ENCODE data around the gene TMEM250.
A peak's percentile ranks its signal among the peaks of the same experiment; 100 is the strongest.

The TMEM250 gene

DNA sequence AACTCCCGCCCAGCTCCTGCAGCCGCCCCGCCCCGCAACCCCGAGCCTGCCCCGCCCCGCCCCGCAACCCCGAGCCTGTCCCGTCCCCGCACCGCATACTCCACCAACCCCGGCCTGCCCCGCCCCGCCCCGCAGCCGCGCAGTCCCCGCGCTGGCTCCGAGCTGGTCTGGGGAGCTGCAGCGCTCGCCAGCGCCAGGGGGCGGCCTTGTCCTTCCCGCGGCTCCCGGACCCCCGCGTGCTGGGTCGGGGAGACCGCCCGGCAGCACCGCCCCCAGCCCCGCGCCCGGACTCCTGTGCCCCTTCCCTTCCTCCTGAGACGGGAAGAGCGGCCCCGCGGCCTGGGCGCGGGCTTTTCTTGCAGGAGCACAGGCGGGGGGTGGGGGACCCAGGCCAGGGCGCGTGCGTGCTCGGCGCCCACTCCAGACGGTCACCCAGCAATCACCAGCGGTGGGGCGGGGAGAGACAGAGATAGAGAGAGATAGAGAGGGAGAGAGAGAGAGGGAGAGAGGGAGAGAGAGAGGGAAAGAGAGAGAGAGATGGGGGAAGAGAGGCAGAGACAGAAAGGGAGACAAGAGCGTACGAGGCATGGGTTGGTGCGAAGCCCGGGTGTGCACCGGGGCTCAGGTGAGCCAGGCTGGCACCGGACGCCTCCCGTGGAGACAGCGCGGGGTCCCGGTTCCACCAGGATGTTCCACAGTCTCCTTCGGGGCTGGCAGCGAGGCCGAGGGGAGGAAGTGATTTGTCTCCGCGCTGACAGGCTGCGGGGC, 14.7 kb upstream of the TMEM250 start:
- in situ Hi-C loops (cut with HindIII; ENCODE audit: low sequenced_read_pairs), result no loop called here
- no peak for DNase-seq (ENCODE audit: low read depth)
- peak overlapping the region; percentile 12 for H3K4me3 ChIP-seq (ENCODE audit: low read depth, low read length)
- TF ChIP-seq, protein P1, sequence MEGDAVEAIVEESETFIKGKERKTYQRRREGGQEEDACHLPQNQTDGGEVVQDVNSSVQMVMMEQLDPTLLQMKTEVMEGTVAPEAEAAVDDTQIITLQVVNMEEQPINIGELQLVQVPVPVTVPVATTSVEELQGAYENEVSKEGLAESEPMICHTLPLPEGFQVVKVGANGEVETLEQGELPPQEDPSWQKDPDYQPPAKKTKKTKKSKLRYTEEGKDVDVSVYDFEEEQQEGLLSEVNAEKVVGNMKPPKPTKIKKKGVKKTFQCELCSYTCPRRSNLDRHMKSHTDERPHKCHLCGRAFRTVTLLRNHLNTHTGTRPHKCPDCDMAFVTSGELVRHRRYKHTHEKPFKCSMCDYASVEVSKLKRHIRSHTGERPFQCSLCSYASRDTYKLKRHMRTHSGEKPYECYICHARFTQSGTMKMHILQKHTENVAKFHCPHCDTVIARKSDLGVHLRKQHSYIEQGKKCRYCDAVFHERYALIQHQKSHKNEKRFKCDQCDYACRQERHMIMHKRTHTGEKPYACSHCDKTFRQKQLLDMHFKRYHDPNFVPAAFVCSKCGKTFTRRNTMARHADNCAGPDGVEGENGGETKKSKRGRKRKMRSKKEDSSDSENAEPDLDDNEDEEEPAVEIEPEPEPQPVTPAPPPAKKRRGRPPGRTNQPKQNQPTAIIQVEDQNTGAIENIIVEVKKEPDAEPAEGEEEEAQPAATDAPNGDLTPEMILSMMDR (IDR thresholded peaks at IDR 0.05; ENCODE audit: low read depth, low read length, missing control alignments), result peak; percentile 45

DNA sequence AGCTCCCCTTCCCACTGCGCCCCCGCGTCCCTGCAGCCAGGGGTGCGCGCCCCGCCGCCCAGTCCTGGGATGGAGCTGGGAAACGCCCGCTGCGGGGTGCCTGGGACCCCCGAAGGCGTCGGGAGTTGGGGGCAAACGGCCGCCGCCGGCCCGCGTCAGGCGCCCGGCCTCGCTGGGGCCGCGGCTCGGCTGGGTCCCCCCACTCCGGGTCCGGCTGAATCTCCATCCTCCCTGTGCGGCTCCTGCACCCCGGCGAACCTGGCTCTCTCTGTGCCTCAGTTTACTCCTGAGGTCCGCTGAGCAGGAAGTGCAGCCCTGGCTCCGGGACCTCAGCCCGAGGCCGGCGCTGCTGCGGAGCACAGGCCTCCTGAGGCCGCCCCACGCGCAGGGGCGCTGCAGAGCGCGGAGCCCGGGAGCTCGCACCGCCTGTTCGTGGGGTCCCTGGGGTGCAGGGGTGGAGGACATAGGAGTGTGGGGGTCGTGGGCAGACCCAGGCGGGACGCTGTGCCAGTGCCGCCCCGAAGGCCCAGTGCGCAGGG, 13.9 kb upstream of the TMEM250 start:
- DNase-seq (ENCODE audit: low read depth), result no peak
- in situ Hi-C loops (cut with HindIII; ENCODE audit: low sequenced_read_pairs), result no loop called here
- TF ChIP-seq, protein P1 (IDR thresholded peaks at IDR 0.05; ENCODE audit: low read depth, low read length, missing control alignments), result no peak
- no peak overlapping the region for H3K4me3 ChIP-seq (ENCODE audit: low read depth, low read length)

DNA sequence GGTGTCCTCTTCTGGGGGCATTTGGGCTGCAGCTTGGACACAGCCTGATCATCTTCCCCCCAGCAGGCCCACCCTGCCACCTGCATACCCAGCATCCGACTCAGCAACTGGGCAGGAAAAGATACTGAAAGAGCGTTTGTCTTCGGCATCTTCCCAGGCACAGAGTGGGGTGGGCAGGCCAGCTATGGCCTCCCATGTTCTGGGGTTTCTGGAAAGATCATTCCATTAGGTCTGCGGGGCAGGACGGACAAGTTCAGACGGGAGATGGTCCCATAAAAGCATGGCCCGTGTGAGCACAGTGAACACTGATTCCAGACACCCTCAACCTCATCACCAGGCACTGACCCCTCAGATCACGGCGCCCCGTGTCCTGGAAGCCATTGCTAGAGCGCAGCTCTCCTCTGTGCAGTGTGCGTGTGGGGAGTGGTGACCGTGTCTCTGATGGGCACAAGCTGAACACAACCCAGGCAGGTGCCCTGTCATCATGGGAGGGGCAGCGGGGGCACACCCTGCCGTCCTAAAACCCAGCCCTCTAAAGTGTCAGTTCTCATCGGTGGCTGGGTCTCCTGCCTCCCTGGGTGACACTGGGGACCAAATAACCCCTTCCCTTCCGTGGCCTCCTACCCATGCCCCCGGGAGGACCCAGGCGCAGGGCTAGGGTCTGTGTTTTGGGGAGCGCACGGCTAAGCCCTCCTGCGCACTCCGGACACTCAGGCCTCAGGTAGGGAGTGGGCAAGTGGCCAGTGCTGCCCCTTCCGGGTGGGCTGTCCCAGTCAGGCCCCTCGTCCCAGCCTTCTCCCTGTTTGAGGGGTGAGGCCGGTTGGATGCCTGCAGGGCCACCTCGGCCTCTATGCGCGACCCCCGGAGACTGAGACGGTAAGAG, 13.2 kb upstream of the TMEM250 start:
- in situ Hi-C loops (cut with HindIII; ENCODE audit: low sequenced_read_pairs), result no loop called here
- TF ChIP-seq, protein P1 (IDR thresholded peaks at IDR 0.05; ENCODE audit: low read depth, low read length, missing control alignments), result no peak
- no peak for DNase-seq (ENCODE audit: low read depth)
- no peak overlapping the region for H3K4me3 ChIP-seq (ENCODE audit: low read depth, low read length)

DNA sequence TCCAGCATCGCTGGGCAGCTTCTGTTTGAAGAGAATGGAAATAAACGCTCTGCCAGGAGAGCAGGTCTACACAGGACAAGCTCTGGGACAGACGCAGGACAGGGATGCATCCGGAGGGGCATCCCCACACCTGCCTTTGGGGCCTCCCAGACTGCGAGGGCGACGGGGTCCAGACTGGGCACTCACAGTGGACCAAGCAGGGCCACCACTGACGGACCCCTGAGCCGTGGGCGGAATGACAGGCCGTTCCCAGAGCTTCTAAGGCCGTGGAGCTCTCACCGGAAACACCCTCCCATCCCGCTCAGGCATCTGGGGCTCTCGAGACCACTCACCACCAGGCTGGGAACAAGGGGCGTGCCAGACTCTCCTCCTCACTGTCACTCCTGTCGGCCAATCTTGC, 10.5 kb upstream of the TMEM250 start:
- no peak for DNase-seq (ENCODE audit: low read depth)
- TF ChIP-seq, protein P1 (IDR thresholded peaks at IDR 0.05; ENCODE audit: low read depth, low read length, missing control alignments), result no peak
- no peak overlapping the region for H3K4me3 ChIP-seq (ENCODE audit: low read depth, low read length)
- in situ Hi-C loops (cut with HindIII; ENCODE audit: low sequenced_read_pairs), result no loop called here

DNA sequence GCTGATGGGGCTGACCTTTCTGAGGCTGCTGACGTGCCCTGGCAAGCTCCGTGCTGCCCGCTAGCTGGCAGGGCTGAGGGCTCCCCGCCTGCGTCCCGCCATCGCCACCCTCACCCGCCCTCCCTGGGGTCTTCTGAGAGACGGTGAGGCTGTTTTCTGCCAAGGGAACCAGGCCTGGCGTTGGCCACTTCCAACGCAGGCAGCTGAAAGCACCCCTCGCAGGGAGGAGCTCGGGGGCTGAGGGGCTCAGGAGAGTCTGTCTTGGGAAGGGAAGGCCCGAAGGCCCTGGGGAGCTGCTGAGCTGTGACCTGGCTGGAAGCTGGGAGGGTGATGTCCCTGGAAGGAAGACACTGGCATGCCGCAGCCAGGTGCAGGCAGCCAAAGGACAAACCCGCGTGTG, 9.8 kb upstream of the TMEM250 start:
- in situ Hi-C loops (cut with HindIII; ENCODE audit: low sequenced_read_pairs), result no loop called here
- TF ChIP-seq, protein P1 (IDR thresholded peaks at IDR 0.05; ENCODE audit: low read depth, low read length, missing control alignments), result no peak
- DNase-seq (ENCODE audit: low read depth), result no peak
- H3K4me3 ChIP-seq (ENCODE audit: low read depth, low read length), result no peak overlapping the region

DNA sequence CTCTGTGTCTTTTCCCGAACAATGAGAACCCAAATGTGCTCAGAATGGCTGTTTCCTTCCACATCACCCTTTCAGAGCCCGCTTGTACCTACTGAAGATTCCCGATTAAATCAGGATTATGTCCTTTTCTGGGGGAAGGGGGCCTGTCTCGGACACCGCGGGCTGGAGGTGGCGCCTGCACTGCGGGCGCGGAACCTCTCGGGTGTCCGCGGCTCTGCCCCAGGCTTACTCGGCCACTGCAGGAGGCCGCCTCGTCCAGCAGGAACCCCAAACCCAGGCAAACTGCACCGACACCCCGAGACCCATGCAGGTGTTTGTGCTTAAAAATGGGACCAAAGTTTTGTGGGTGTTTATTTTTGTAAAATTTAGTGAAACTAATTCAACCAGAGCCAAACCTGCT, 8.6 kb upstream of the TMEM250 start:
- in situ Hi-C loops (cut with HindIII; ENCODE audit: low sequenced_read_pairs), result no loop called here
- DNase-seq (ENCODE audit: low read depth), result no peak
- no peak overlapping the region for H3K4me3 ChIP-seq (ENCODE audit: low read depth, low read length)
- TF ChIP-seq, protein P1 (IDR thresholded peaks at IDR 0.05; ENCODE audit: low read depth, low read length, missing control alignments), result no peak
